Measurements from ENCODE around the gene GPR132. TPM values are rescaled to one million over a fixed set of nuclear protein-coding genes. Genes with fewer than 3 reads are reported as not detected.
"Not testable (repeated sequence)": the region's sequence is repeated elsewhere in the genome, so short reads cannot be mapped to it uniquely, and the experiment has no call there.

The GPR132 gene
- total and polyA plus RNA-seq, 11 donors, result 0.27 to 5.3 (median 0.75) TPM

- Histone ChIP-seq H3K27ac (no peak overlapping the region), H3K36me3 (no peaks in the 10 kb centered on the region), H3K9me3 (no peaks in the 10 kb centered on the region), H3K4me3 (no peak overlapping the region), H3K27me3 (peaks cover 0 to 6% (median 0%) of the 10 kb centered on the region in 9 donors), H3K4me1 (peaks cover 0 to 12% (median 0%) of the 10 kb centered on the region in 12 donors)
- TF ChIP-seq CTCF (IDR thresholded peaks at IDR 0.05) (no peak), POLR2A (IDR thresholded peaks at IDR 0.05) (no peak)
- DNase-seq (no peak), ATAC-seq (no peak)
- intact Hi-C loops (cut with DNase I), result loop anchor here in 6 of 10 donors (2.0 to 10.0 kb wide), 5 partner anchors 65 to 277 kb away; partner anchors contain the start of gene AHNAK2 (in 1 of the 6)
- WGBS, 4 donors, result 75 to 85% (median 80%) methylated on average over 27 to 28 of the region's 28 CpGs
These were observed 23.1 kb downstream of the GPR132 start for GRCh38 chr14:105041841-105042765.

- no peak for ATAC-seq
- H3K9me3 ChIP-seq, result no peaks in the 10 kb centered on the region
- TF ChIP-seq CTCF (IDR thresholded peaks at IDR 0.05), result no peak
- no peak for TF ChIP-seq POLR2A (IDR thresholded peaks at IDR 0.05)
- intact Hi-C loops (cut with DNase I), result loop anchor here in 5 of 10 donors (5.0 to 10.0 kb wide), 4 partner anchors 62 to 275 kb away; partner anchors contain the start of gene AHNAK2 (in 1 of the 5)
- WGBS, 4 donors, result 64 to 80% (median 75%) methylated on average over 11 to 14 of the region's 14 CpGs
- H3K27me3 ChIP-seq, result peaks cover 0 to 4% (median 0%) of the 10 kb centered on the region in 9 donors
- H3K27ac ChIP-seq, result no peak overlapping the region
- H3K4me1 ChIP-seq, result no peaks in the 10 kb centered on the region
- no peak for DNase-seq
- no peaks in the 10 kb centered on the region for H3K36me3 ChIP-seq
- no peak overlapping the region for H3K4me3 ChIP-seq
These were observed 25.6 kb downstream of the GPR132 start for GRCh38 chr14:105039458-105040205.

- WGBS, 4 donors, result 81 to 93% (median 91%) methylated on average over 2 of the region's 2 CpGs
- H3K27me3 ChIP-seq; H3K36me3 ChIP-seq; H3K27ac ChIP-seq; H3K9me3 ChIP-seq; DNase-seq; H3K4me3 ChIP-seq; ATAC-seq; intact Hi-C loops (cut with DNase I); H3K4me1 ChIP-seq: not testable (repeated sequence)
These were observed 29.6 kb downstream of the GPR132 start for GRCh38 chr14:105035616-105036015.

DNA sequence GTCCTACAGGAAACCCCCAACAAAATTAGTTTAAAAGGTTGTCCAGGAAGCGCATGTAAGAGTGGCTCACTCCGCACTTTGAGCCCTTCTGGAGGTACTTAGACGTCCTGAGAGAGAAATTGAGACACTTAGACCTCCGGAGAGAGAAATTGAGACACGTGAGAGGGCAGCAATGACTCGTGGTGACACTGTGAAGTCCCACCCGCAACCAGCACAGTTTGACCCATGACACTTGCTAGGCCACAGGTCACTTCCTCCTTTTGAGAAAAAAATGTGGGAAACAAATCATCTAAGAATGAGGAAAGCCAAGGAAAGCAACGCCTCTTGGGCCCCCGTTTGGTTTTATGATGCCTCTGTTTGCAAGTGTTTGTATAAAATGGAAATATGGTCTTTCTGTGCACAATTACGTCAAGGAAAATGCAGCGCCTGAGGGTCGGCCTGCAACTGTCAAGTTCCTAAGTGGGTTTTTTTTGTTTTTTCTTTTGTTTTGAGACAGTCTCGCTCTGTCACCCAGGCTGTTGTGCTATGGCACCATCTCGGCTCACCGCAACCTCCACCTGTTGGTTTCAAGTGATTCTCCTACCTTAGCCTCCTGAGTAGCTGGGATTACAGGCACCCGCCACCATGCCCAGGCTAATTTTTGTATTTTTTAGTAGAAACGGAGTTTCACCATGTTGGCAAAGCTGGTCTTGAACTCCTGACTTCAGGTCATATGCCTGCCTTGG, 30.8 kb downstream of the GPR132 start:
- intact Hi-C loops (cut with DNase I), result no loop called here
- ATAC-seq (no peak), DNase-seq (no peak)
- Histone ChIP-seq H3K4me3 (no peak overlapping the region), H3K4me1 (peaks cover 0 to 8% (median 0%) of the 10 kb centered on the region in 12 donors), H3K27me3 (peaks cover 0 to 10% (median 0%) of the 10 kb centered on the region in 9 donors), H3K9me3 (no peaks in the 10 kb centered on the region), H3K27ac (peak overlapping the region in 1 of 12 donors; percentile 67), H3K36me3 (no peaks in the 10 kb centered on the region)
- 80 to 83% (median 82%) methylated on average over 17 of the region's 17 CpGs for WGBS, 4 donors
- TF ChIP-seq CTCF (IDR thresholded peaks at IDR 0.05) (no peak), POLR2A (IDR thresholded peaks at IDR 0.05) (no peak)

DNA sequence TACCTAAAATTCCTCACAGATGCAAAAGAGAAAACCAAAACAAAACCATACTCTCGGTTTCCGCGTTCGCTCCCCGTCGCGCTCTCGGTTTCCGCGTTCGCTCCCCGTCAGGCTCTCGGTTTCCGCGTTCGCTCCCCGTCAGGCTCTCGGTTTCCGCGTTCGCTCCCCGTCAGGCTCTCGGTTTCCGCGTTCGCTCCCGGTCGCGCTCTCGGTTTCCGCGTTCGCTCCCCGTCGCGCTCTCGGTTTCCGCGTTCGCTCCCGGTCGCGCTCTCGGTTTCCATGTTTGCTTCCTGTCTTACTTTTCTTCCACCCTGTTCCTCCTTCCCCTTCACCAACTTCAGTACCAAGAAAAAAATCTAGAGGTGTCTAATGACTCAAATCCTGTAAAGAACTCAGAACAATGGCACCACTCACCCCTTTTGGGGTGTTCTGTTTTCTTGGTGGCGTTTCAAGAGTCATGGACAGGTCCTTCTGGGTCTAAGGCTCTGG, 31.8 kb downstream of the GPR132 start:
- Histone ChIP-seq H3K4me3 (peak overlapping the region in 11 of 12 donors; percentile 23 to 60 (median 47)), H3K27ac (peak overlapping the region in 5 of 12 donors; percentile 20 to 67 (median 49))
- H3K4me1 ChIP-seq; ATAC-seq; H3K9me3 ChIP-seq; H3K36me3 ChIP-seq; DNase-seq; intact Hi-C loops (cut with DNase I); H3K27me3 ChIP-seq: not testable (repeated sequence)
- WGBS, 4 donors, result 15 to 49% (median 23%) methylated on average over 45 of the region's 45 CpGs

DNA sequence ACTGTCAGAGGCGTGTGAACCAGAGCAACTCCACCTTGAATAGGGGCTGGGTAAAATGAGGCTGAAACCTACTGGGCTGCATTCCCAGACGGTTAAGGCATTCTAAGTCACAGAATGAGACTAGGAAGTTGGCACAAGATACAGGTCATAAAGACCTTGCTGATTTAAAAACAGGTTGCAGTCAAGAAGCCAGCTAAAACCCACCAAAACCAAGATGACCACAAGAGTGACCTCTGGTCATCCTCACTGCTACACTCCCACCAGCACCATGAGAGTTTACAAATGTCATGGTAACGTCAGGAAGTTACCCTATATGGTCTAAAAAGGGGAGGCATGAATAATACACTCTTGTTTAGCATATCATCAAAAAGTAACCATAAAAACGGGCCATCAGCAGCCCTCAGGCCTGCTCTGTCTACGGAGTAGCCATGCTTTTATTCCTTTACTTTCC, 32.8 kb downstream of the GPR132 start:
- H3K27me3 ChIP-seq, result not testable (repeated sequence)
- WGBS, 4 donors, result 88 to 93% (median 89%) methylated on average over 5 of the region's 5 CpGs

More for the DNA sequence above, 32.8 kb downstream of the GPR132 start:
- H3K27ac ChIP-seq; H3K36me3 ChIP-seq; DNase-seq; H3K4me1 ChIP-seq; intact Hi-C loops (cut with DNase I); ATAC-seq; H3K9me3 ChIP-seq: not testable (repeated sequence)
- H3K4me3 ChIP-seq, result peak overlapping the region in 3 of 12 donors; percentile 49 to 52 (median 50)

Measured in heart left ventricle (tissue), 16 donors.